Karpas-422 (cell line): ENCODE data around the gene SERPINB8. TPM values are rescaled to one million over a fixed set of nuclear protein-coding genes. Genes with fewer than 3 reads are reported as not detected.
A peak's percentile ranks its signal among the peaks of the same experiment; 100 is the strongest.

Experiments
- DNase-seq: peaks from one replicate; pipeline ENCODE4 v3.0.0-alpha.2; 2015
- H2AFZ ChIP-seq: fragments of 200-600 bp; sonication (generic); 2 replicates; pipeline ENCODE4 v1.6.1; 2014; ENCODE audit warnings: antibody characterized with exemption, low read length, mixed read lengths
- H3K27ac ChIP-seq: fragments of 200-600 bp; sonication (generic); 2 replicates; pipeline ENCODE4 v1.5.1; 2014; ENCODE audit warnings: mild to moderate bottlenecking, low read length, moderate library complexity
- H3K27me3 ChIP-seq: fragments of 200-600 bp; sonication (generic); 2 replicates; pipeline ENCODE4 v1.6.1; 2014; ENCODE audit warnings: low read length, mixed read lengths
- H3K36me3 ChIP-seq: fragments of 200-600 bp; sonication (generic); 2 replicates; pipeline ENCODE4 v1.6.1; 2014; ENCODE audit warnings: low read length, mixed read lengths; ENCODE audit not compliant: insufficient read depth
- H3K4me1 ChIP-seq: fragments of 200-600 bp; sonication (generic); 2 replicates; pipeline ENCODE4 v1.6.1; 2014; ENCODE audit warnings: mild to moderate bottlenecking, low read length, mixed read lengths
- H3K4me2 ChIP-seq: fragments of 200-600 bp; sonication (generic); 2 replicates; pipeline ENCODE4 v1.6.1; 2014; ENCODE audit warnings: low read length, low read depth, mild to moderate bottlenecking; ENCODE audit not compliant: poor library complexity, severe bottlenecking
- H3K4me3 ChIP-seq: fragments of 200-600 bp; sonication (generic); 2 replicates; pipeline ENCODE4 v1.5.1; 2014; ENCODE audit warnings: mild to moderate bottlenecking, antibody characterized with exemption, low read length, mixed read lengths
- H3K79me2 ChIP-seq: fragments of 200-600 bp; sonication (generic); 2 replicates; pipeline ENCODE4 v1.6.1; 2014; ENCODE audit warnings: mild to moderate bottlenecking, low read length, mixed read lengths
- H3K9ac ChIP-seq: fragments of 200-600 bp; sonication (generic); 2 replicates; pipeline ENCODE4 v1.6.0; 2014; ENCODE audit warnings: low read length
- H3K9me2 ChIP-seq: fragments of 200-600 bp; sonication (generic), shearing (Covaris generic); replicated peaks from 2 replicates; pipeline ENCODE4 v1.6.0; 2014; ENCODE audit warnings: mild to moderate bottlenecking, low read length, moderate library complexity; ENCODE audit not compliant: insufficient read depth
- H3K9me3 ChIP-seq: fragments of 300-700, 200-600 bp; sonication (generic); 2 replicates; pipeline ENCODE4 v1.6.1; 2014; ENCODE audit warnings: low read length, mixed read lengths
- H4K20me1 ChIP-seq: fragments of 200-600 bp; sonication (generic); 2 replicates; pipeline ENCODE4 v1.6.1; 2014; ENCODE audit warnings: mild to moderate bottlenecking, antibody characterized with exemption, low read length, low read depth; ENCODE audit not compliant: insufficient read depth
- total RNA-seq: library from RNA; depleted of rRNA; stranded (reverse); fragments of >200 nt; shearing (Covaris generic); gene quantifications from 2 replicates; pipeline ENCODE4 v1.2.3, GENCODE V29; 2014; ENCODE audit warnings: low replicate concordance; rRNA removed

Gene SERPINB8
- total RNA-seq, 1 experiment from 2014 or later: 4.1 TPM

GRCh38 chr18:64031411-64031810 lies 61.5 kb downstream of the SERPINB8 start:
- DNase-seq: no peak
- Histone ChIP-seq H3K4me1 (no peaks in the 10 kb centered on the region), H3K27me3 (no peaks in the 10 kb centered on the region), H3K36me3 (no peaks in the 10 kb centered on the region), H3K9me2 (no peaks in the 10 kb centered on the region), H2AFZ (no peak overlapping the region), H3K9ac (no peak overlapping the region), H3K4me2 (no peak overlapping the region), H4K20me1 (no peaks in the 10 kb centered on the region), H3K79me2 (no peaks in the 10 kb centered on the region), H3K4me3 (no peak overlapping the region), H3K27ac (no peak overlapping the region), H3K9me3 (no peaks in the 10 kb centered on the region)

GRCh38 chr18:64032312-64032711 lies 62.4 kb downstream of the SERPINB8 start:
- Histone ChIP-seq H2AFZ (no peak overlapping the region), H3K9me3 (no peaks in the 10 kb centered on the region), H3K79me2 (no peaks in the 10 kb centered on the region), H3K9ac (no peak overlapping the region), H3K36me3 (no peaks in the 10 kb centered on the region), H4K20me1 (no peaks in the 10 kb centered on the region), H3K4me3 (no peak overlapping the region), H3K27me3 (no peaks in the 10 kb centered on the region), H3K4me2 (no peak overlapping the region), H3K4me1 (no peaks in the 10 kb centered on the region), H3K27ac (no peak overlapping the region), H3K9me2 (no peaks in the 10 kb centered on the region)
- no peak for DNase-seq

DNA sequence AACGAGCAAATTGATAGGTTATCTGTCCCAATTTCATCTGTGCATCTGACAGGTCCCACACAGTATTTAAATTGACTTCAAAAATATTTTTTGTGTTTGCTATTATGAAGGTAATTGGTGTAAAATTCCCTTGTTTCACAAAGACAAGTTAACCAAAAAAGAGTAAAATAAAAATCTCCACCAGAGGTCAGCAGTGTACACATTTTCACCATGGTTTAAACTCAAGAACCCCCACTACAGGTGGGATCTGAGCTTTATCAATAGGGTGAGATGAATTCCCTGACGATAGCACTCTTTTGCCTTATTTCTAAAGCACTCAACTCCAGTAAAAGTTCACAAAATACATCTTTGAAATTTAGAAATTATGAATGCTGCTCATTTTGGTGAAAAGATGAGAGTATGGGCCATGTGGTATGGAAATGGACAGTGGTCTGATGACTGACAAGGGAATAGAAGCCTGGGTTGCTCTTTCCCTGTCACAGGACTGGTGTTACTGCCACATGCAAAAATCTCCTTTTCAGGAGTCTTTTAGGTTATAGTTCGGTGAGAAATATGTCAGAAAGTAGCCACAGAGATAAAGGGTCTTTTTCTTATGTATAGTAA lies 68.0 kb downstream of the SERPINB8 start:
- H3K36me3 ChIP-seq: no peaks in the 10 kb centered on the region
- no peaks in the 10 kb centered on the region for H3K27me3 ChIP-seq
- no peaks in the 10 kb centered on the region for H3K9me2 ChIP-seq
- peak; percentile 84 for DNase-seq
- no peaks in the 10 kb centered on the region; the same call in 1 of the 2 replicates for H3K9me3 ChIP-seq
- no peaks in the 10 kb centered on the region for H3K4me1 ChIP-seq
- no peak overlapping the region for H3K9ac ChIP-seq
- no peak overlapping the region for H2AFZ ChIP-seq
- no peak overlapping the region for H3K27ac ChIP-seq
- no peaks in the 10 kb centered on the region for H4K20me1 ChIP-seq
- H3K4me2 ChIP-seq: no peak overlapping the region
- no peak overlapping the region for H3K4me3 ChIP-seq
- no peaks in the 10 kb centered on the region for H3K79me2 ChIP-seq

Other genes starting within 250 kb of the SERPINB8 start
- 2.8 TPM in 1 of 2 replicates, not detected in the other for gene SERPINB7, start 194.7 kb upstream of the SERPINB8 start, total RNA-seq
- not detected in 2 replicates for gene SERPINB2, start 82.4 kb upstream of the SERPINB8 start, total RNA-seq
- gene SERPINB10, start 62.1 kb upstream of the SERPINB8 start, total RNA-seq: not detected in 2 replicates
- gene HMSD, start 20.8 kb upstream of the SERPINB8 start, total RNA-seq: not detected in 2 replicates
- gene LINC00305, start 179.0 kb downstream of the SERPINB8 start, total RNA-seq: 5.1 and 11.2 TPM in 2 replicates